HG03432 (cell line): ENCODE results near the gene ALX4.

Experiments
- ATAC-seq: cut with Tn5 transposase; IDR thresholded peaks from one replicate; pipeline ENCODE4 v1.9.1; 2021; ENCODE audit warnings: mild to moderate bottlenecking, moderate library complexity; ENCODE audit not compliant: unreplicated experiment

ALX4 gene

DNA sequence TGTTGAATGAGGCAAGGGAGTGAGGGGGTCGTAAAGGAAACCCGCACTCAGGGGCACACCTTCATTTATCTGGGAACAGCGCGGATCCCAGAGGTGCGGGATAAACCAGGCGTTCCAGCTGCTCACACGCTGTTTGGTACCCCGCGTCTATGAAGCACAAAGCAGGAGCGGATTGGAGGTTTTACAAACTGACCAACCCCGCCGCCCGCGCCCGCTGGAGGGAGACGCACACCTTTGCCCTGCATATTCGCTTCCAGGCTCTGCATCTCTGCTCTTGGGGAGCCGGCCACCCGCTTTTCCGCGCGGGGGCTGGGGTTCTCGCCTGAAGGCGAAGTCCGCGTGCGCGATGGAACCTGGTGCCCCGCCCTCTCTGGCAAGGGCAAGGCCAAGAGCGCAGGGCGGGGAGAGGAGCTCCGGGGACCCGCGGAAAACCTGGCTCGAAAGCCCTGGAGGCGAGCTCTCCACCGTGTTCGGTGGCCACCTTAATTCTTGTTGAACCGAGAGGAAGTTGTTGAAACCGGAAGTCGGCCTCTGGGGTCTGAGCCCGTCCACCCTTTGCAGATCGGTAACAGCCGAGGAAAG, 6.8 kb upstream of the ALX4 start:
- no peak for ATAC-seq

DNA sequence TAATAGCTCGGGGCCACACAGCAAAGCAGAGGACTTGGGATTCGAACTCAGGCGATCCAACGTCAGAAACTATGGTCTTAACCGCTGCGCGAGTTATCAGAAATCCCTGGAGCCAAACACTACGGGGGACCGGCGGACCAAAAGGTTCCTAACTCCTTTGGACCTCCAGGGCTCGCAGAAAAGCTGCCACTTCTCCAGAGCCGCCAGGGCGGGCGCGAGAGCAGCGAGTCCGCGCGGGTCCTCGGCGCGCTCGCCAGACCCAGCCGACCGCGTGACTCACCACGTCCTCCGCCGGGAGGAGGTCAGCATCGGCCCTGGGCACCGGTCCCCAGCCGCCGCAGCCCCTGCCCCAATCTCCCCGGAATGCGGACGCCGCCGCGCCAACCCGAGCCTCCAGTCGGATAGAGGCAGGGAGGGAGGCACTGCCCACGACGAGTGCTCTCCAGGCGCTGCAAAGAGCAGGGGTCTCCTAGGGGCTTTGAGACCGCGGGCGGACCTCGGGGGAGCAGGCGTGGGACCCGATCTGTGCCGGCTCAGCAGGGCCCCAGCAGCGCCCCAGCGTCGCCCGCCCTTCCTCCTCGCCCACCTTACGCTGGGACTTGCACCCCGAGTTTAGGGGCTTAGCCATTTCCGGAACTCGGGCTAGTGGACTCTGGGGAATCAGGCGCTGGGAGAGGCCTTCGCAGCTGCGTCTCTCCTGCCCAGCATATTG, 6.2 kb upstream of the ALX4 start:
- no peak for ATAC-seq

DNA sequence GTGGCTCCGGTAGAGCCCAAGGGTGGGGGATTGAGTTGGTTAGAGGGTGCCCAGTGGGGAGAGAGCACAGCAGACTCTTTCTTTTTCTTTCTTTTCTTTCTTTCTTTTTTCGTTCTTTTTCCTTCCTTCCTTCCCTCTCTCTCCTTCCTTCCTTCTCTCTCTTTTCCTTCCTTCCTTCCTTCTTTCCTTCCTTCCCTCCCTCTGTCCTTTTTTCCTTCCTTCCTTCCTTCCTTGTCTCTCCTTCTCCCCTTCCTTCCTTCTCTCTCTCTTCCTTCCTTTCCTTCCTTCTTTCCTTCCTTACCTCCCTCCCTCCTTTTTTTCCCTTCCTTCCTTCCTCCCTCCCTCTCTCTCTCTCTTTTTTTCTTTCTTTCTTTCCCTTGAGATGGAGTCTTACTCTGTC, 4.8 kb upstream of the ALX4 start:
- no peak for ATAC-seq

DNA sequence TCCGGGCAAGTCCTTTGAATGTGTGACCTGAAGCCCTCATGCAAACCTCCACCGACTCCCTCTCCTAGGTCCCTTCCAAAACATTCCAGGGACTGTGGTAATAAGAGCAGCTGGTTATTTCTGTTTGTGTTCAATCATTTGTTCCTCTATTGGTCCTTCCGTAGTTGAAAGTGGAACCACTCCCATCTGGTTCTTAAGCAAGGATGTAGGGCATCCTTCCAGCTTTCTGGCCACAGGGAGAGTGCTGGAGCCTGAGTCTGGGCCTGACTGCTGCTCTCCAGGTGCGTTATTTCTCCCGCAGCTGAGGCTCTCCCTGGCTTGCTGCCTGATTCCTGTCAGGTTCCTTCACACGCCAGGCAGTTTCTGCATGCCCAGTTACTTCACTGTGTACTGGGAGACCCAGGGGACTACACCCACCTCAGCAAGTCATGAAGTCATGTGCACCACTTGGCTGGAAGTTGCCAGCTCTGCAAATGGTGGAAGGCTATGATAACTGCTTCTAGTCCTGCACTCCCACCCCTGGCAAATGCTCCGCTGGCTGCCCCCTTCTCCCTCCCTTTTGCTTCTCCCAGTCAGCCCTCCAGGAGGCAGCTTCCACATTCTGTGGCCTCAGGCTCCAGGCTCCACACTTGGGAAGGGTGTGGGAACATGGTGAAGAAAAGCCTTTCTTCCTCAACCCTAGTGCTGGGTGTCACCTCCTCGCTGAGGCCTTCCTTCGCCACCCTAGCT, 4.0 kb upstream of the ALX4 start:
- ATAC-seq: no peak

DNA sequence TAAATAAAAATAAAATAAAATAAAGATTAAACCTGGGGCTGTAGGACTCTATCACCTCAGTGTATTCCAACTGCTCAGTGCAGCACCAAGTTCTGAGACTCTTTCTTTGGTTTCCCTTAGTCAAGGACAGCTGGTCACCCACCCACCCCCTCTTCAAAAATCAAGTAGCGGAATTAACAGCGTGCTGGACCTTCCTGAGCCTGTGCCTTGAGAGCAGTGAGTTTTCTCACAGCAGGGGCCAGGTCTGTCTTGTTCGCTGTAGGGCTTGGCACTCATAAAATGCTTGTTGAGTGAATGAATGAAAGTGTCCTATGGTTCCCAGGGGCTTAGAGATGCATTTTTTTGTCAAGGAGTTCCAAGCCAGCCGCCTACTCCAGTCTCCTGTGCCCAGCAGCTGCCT, 2.9 kb upstream of the ALX4 start:
- ATAC-seq: no peak

DNA sequence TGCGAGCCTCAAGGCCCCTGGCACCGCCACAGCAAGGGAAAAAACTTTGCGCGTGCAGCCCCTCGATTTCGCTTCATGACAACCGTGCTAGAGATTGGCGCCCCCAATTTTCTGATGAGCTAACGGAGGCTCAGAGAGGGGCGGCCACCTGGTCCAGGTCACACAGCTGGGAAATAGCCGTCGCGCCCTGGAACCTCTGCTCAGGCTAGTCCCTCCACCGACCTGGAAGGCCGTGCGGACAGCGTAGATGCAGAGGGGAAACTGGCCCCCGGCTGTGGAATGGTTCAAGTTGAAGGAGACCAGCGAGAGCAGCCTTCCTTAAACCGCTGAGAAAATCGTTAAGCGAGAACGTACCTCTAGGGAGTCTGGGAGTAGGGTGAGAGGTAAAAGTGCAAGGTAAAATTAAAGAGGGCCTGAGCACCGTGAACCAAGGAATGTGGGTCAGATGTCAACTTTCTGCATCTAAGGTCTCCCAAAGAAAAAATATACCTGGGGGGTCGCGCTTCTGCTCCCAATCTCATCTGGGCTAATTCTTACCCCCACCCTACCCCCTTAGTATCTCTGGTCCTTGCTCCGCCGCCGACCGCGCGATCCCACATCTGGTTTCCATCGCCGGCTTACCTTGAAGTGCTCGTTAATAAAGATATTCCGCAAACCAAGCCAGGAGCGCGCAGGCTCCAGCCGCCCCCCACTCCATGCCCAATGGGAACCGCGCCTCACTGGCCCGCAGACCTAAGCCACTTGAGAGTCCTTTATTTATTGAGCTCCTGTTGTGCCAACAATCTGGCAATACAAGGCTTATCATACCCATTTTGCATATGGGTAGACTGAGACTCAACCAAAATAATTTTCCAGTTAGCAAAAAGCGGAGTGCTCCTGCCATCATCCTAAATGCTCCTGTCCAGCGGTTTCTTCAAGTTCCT, 1.7 kb upstream of the ALX4 start:
- ATAC-seq: no peak

DNA sequence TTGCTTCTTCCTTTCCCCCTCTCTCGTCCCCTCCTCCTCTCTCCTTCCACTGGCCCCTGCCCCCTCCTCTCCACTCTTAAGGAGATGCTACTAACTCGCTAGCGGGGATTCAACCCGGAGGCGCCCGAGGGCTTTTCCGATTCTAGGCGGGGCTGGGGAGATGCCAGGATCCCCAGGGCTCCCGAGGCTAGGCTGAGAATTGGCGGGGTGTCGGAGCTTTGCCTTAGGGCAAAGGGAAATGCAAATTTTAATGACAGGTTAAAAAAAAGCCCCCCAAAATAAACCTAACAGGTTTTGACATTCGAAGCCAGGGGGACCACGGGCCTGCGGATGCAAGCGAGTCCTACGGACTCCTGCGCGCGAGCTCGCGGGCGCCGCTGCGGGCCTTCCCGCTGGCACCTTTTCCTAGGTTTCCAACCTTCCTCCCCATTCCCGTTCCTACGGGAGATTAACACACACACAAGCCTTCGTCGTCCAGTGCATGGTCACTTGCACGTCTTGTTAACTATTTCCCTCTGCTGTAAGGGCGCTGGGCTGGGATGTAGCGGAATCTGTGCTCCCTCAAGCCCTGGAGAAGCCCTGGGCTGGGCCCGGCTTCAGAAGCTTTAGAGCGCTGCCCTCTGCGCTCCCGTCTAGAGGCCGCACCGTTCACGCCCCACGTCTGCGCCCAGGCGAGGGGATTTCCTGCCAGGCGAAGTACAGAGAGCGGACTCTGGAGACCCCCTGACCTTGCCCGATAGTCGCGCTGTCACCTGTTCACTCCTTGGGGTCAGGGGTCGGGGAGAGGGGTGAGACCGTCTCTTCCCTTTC, 729 bp upstream of the ALX4 start:
- ATAC-seq: no peak

DNA sequence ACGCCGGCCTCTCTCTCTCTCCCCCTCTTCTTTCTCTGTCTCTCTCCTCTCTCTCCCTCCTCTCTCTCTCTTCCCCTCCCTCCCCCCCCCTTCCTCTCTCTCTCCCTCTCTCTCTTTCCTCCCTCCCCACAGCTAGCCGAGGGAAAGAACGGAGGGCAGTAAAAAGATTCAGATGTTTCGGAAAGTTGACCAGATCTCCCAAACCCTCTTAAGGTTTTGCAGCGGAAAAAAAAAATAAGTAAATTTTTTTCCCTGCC, 195 bp upstream of the ALX4 start:
- ATAC-seq: no peak

DNA sequence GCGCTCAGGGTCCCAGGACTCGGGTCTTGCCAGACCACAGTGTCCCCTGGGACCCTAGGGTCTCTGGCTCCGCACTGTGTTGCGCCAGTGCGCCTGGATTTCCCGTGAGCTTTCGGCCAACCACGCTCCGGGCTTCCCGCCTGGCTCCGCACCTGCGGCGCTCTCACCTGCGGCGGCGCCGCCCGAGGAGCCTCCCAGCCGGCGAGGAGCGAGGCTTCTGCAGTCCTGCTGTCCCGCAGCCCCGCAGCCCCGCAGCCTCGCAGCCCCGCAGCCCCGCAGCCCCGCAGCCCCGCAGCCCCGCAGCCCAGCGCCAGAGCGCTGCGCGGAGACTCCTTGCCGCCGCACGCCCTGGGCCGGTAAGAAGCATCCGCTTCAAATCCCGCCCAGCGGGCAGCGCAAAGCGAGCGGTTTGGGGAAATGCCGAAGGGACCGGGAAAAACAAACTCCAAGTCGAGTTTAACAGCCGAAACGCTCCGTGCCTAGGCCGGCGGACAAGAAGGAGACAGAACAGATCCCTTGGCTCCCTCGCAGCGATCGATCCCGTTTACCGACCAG, 939 bp downstream of the ALX4 start:
- ATAC-seq: no peak

DNA sequence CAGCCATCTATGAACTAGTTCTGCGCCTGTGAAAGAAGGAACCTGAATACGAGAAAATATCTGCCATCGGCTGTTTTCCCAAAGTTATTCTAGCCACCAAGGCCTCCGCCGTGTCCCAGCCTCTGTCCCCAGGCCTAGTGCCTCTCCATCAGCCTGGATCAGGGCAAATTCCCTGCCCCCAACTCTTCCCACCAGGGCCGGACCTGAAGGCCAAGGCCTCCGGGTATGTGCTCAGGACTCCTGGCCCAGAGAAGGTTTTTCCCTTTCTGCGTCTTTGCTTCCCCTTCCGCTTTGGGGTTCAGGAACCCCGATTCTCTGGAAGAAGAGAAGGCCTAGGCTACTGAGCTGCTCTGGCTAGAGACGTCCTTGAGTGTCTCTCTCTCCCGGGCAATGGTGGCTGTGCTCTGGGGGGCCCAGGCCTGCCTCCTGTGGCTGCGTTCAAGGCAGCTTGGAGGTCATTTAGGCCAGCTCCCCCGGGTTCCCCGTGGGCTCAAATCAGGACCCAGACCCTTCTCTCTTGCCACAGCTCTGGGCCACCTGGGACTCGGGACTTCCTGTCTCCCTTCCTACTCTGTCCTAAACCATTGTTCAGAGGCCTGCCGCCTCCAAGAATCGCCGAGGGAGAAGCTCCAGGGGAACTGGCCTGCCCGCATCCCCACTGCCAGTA, 1.6 kb downstream of the ALX4 start:
- ATAC-seq: no peak

DNA sequence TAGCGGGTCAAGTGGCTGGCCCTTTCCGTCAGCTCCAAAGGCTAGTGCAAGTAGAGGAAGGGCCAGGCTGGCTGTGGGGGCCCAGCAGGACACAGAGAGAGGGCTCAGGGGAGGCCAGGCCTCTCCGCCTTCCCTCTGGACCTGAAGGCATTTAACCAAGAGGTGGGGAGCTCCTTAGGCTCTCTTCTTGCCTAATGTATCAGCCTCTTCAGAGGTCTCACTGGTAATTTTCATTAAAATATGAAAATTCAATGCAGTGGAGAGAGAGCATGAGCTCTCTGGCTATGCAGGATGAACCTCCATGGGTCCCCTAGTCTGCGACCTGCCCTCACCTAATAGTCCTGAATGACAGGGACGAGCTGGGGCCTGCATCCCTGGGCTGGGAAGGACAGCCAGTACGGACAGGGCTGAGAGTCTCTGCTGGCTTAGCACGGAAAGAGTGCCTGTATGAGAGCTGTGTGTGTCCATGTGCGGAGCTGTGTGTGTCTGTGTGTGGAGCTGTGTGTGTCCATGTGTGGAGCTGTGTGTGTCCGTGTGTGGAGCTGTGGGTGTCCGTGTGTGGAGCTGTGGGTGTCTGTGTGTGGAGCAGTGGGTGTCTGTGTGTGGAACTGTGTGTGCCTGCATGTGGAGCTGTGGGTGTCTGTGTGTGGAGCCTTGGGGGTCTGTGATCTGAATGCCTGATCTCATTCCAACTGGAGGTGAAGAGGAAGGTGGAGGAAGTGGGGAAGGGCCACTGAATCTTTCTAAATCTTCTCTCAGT, 2.4 kb downstream of the ALX4 start:
- ATAC-seq: no peak

DNA sequence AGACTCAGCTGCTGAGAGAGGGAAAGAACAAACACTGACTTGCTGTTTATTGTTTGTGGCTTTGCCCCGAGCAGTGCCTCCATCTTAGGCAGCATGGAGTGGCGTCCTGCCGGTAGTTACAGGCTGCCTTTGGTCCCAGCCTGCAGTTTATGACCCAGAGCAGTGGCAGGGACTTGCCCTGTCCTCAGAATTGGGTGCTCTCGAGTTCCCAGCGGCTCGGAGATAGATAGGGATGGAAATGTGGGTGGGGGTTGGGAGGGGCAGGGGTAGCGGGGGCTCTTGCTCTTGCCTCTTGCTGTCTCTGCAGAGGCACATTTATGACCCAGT, 3.1 kb downstream of the ALX4 start:
- ATAC-seq: no peak

DNA sequence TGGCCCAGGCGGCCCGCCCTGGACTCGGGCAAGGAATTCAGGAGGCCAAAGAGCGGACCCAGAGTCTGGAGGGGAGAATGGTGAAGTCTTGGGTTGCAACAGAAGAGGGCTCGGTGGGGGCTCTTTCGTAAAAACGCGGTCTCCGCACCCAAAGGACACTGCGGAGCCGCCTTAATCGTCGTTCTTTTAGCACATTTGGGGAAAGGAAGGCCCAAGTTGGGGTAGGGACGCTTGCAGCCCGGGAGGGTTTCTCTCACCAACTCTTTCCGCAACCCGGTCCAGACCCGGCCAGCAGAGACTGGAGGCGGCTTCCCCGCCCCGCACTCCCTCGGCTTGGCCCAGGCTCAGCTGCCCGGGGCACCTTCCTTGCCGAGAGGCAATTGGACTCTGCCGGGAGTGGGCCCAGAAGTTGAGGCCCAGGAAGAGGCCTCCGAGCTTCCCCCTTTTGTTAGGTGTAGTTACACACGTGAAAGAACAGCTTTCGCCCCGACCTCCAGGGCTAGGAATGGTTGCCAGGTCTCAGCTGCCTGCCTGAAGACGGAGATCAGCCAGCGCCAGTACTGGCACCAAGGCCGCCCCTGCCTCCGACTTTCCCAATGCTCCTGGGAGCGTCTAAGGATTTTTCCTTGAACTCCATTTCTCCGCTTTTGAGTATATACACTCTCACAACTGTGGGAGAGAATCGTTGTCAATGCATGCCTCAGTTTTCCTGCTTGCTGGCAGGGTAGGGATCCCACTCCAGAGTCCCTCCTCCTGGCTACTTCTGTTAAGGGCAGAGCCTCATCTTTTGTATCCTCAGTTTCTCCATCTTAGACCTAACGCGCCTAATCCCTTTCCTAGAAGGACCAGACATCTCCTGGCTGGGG, 3.7 kb downstream of the ALX4 start:
- no peak for ATAC-seq

DNA sequence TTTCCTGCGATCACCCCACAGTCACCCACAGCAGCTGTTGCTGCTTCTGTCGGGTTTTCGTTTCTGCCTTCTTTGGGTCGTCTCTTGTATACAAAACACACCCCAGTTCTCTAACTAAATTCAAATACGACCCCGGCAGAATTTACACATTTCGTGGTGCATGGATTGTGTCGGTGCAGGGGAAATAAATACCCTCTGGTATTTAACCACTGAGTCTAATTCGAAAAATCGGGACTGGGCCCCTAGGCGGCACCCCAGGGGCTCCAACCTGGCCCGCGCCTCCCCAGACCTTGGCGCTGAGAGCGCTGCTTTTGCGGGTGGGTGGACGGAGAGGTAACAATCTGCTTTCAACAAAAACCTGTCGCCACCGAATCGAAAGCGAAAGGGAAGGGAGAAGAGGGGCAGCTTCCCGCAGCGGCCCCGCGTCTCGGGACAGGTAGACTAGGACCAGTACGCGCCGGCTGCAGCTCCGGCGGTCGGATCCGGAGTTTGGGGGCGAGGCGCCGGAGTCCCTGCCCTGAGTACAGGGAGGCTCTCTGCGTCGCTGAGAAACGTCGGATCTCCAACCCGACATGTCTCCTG, 4.4 kb downstream of the ALX4 start:
- ATAC-seq: no peak

DNA sequence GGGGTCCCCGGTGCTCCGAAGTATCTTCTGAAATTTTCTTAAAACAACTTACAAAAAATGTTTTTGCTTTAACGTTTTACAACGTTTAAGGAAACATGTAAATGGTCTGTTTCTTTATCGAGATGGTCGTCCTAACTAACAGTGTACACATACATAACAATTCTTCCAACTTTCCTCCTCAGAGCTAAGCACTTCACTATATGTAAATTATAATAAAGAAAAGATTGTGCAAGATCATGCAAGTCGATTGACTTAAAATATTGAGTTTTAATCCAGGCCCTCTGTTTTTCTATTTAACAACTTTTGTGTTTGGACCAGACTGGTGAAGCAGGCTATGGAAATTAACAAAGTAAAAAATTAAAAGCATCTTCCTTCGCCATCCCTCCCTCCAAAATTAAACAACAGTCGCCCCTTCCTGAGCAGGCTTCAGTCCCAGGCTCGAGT, 4.9 kb downstream of the ALX4 start:
- ATAC-seq: no peak

DNA sequence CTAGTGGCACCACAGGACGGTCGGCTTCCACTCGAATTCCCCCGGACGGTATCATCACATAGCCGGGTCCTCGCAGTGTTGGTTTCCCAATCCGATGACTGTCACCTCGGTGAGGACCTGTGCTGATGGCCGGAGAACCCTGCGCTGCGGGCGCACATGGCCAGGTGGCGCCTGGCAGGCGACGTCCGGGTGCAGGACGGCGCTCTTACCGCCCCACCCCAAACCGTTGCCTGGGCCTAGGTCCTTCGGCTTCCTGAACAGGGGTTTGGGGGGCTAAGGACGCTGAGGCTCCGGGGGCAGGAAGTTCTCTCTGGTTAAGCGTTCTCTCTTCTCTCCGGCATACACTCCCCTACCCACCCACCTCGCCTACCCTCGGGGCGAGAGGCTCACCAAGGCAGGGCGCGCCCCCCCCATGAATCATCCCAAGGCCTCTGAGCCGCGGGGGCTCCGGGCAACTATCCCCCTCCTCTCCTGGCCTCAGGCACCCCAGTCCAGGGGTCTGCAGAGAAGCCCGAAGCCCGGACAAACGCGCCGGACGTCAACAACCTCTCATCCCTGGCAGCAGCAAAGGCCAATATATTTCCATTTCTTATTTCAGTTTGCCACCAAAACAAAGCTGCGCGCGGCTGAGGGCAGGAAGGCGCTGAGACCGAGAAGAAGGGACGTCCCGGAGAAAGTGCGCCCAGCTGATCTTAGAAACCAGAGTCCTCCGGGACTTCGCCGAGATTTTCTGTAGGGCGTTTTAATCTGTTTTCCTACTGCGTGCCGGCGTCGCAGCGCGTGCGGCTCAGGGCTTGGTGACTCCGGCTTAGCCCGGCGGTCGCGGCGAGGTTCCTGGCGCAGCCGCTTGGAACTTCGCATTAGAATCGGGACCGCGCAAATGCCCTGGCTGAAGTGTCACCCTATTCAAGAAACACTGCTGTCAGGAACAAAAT, 5.6 kb downstream of the ALX4 start:
- ATAC-seq: no peak

DNA sequence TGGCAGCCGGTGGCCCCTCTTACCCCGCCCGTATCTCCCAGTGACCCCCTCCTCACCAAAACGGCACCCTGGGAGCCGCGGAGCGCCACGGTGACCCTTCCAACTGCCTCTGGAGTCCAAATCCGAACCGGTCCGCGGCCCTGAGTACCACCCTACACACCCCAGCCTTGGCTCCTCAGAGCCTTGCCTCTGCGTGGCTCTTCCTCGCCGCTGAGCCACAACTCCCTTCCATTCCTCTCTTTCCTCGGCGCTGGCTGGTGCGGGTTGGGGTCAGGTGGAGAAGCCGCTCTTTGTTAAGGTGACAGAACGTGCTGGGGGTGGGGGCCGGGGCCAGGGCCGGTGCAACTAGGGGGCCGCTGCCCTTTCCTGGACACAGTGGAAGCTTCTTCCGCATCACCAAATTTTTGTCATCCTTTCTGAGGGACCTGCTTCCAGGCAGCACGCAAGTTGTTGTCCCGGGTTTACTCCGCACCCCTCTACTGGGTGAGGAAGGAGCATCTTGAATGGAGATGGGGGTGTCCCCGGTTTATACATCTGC, 6.5 kb downstream of the ALX4 start:
- ATAC-seq: no peak
